ENCODE data around the gene GTF3A.

GRCh38 chr13:27388241-27388640, 36.2 kb upstream of the GTF3A start:
- TF ChIP-seq E2F4 (CRISPR knock-in tag; IDR thresholded peaks at IDR 0.05; ENCODE audit: low read depth) (no peak), TRIM28 (IDR thresholded peaks at IDR 0.05) (no peak), ELF1 (tag; IDR thresholded peaks at IDR 0.05) (no peak), SMAD3 (CRISPR knock-in tag; conservative IDR thresholded peaks at IDR 0.05) (no peak), POLR2AphosphoS5 (IDR thresholded peaks at IDR 0.05; ENCODE audit: control insufficient read depth, insufficient read depth, low read depth, low read length) (no peak), HMGXB4 (CRISPR knock-in tag; IDR thresholded peaks at IDR 0.05) (no peak), ZNF212 (CRISPR knock-in tag; IDR thresholded peaks at IDR 0.05) (no peak), ZNF3 (CRISPR knock-in tag; IDR thresholded peaks at IDR 0.05) (no peak), HMG20A (CRISPR knock-in tag; conservative IDR thresholded peaks at IDR 0.05) (no peak), CHD2 (IDR thresholded peaks at IDR 0.05; ENCODE audit: low read depth, low read length) (no peak)

Measured in K562 (cell line).